ENCODE data around the gene TP53I11.
A peak's percentile ranks its signal among the peaks of the same experiment; 100 is the strongest.

Gene TP53I11

GRCh38 chr11:44972746-44973435, 22.2 kb upstream of the TP53I11 start:
- Mint-ChIP-seq H3K27me3 (no peaks in the 10 kb centered on the region), H3K4me3 (no peak overlapping the region), H3K9me3 (no peaks in the 10 kb centered on the region), H3K27ac (no peak overlapping the region), H3K36me3 (ENCODE audit: insufficient read depth) (peaks cover 6% of the 10 kb centered on the region), H3K4me1 (ENCODE audit: low read depth in 2 of 2) (peaks cover 11 to 17% of the 10 kb centered on the region in 2 donors)
- ATAC-seq (replicated peaks) (no peak), DNase-seq (no peak)

GRCh38 chr11:44971185-44971584, 20.5 kb upstream of the TP53I11 start:
- H3K4me3 Mint-ChIP-seq: no peak overlapping the region
- peaks cover 6% of the 10 kb centered on the region for H3K36me3 Mint-ChIP-seq (ENCODE audit: insufficient read depth)
- peaks cover 7 to 17% of the 10 kb centered on the region in 2 donors for H3K4me1 Mint-ChIP-seq (ENCODE audit: low read depth in 2 of 2)
- H3K9me3 Mint-ChIP-seq: no peaks in the 10 kb centered on the region
- H3K27me3 Mint-ChIP-seq: no peaks in the 10 kb centered on the region
- DNase-seq (no peak), ATAC-seq (replicated peaks) (no peak)
- no peak overlapping the region for H3K27ac Mint-ChIP-seq

GRCh38 chr11:44970293-44970692, 19.6 kb upstream of the TP53I11 start:
- ATAC-seq (replicated peaks) (no peak), DNase-seq (no peak)
- peaks cover 4% of the 10 kb centered on the region for H3K36me3 Mint-ChIP-seq (ENCODE audit: insufficient read depth)
- no peaks in the 10 kb centered on the region for H3K27me3 Mint-ChIP-seq
- no peak overlapping the region for H3K27ac Mint-ChIP-seq
- no peaks in the 10 kb centered on the region for H3K9me3 Mint-ChIP-seq
- peaks cover 4 to 13% of the 10 kb centered on the region in 2 donors for H3K4me1 Mint-ChIP-seq (ENCODE audit: low read depth in 2 of 2)
- H3K4me3 Mint-ChIP-seq: no peak overlapping the region

GRCh38 chr11:44969651-44970252, 19.1 kb upstream of the TP53I11 start:
- no peak overlapping the region for H3K27ac Mint-ChIP-seq
- H3K4me3 Mint-ChIP-seq: no peak overlapping the region
- peaks cover 3 to 7% of the 10 kb centered on the region in 2 donors for H3K4me1 Mint-ChIP-seq (ENCODE audit: low read depth in 2 of 2)
- H3K9me3 Mint-ChIP-seq: no peaks in the 10 kb centered on the region
- peaks cover 3% of the 10 kb centered on the region for H3K36me3 Mint-ChIP-seq (ENCODE audit: insufficient read depth)
- DNase-seq (no peak), ATAC-seq (replicated peaks) (no peak)
- H3K27me3 Mint-ChIP-seq: no peaks in the 10 kb centered on the region

- no peak for ATAC-seq (replicated peaks)
- Mint-ChIP-seq H3K9me3 (no peaks in the 10 kb centered on the region), H3K4me3 (no peak overlapping the region), H3K27ac (no peak overlapping the region), H3K4me1 (ENCODE audit: low read depth in 2 of 2) (no peaks in the 10 kb centered on the region), H3K36me3 (ENCODE audit: insufficient read depth) (peaks cover 3% of the 10 kb centered on the region), H3K27me3 (no peaks in the 10 kb centered on the region)
- DNase-seq: no peak
Measured at GRCh38 chr11:44968510-44968909, 17.8 kb upstream of the TP53I11 start.

- H3K9me3 Mint-ChIP-seq: no peaks in the 10 kb centered on the region
- peak overlapping the region in 1 of 2 donors; percentile 57 for H3K27ac Mint-ChIP-seq
- DNase-seq: no peak
- ATAC-seq (replicated peaks): no peak
- peaks cover 3% of the 10 kb centered on the region for H3K36me3 Mint-ChIP-seq (ENCODE audit: insufficient read depth)
- H3K27me3 Mint-ChIP-seq: no peaks in the 10 kb centered on the region
- no peaks in the 10 kb centered on the region for H3K4me1 Mint-ChIP-seq (ENCODE audit: low read depth in 2 of 2)
- H3K4me3 Mint-ChIP-seq: no peak overlapping the region
Measured at GRCh38 chr11:44967930-44968496, 17.3 kb upstream of the TP53I11 start.

GRCh38 chr11:44966694-44967093, 16.0 kb upstream of the TP53I11 start:
- no peaks in the 10 kb centered on the region for H3K36me3 Mint-ChIP-seq (ENCODE audit: insufficient read depth)
- DNase-seq (no peak), ATAC-seq (replicated peaks) (no peak)
- no peak overlapping the region for H3K4me3 Mint-ChIP-seq
- H3K4me1 Mint-ChIP-seq (ENCODE audit: low read depth in 2 of 2): no peaks in the 10 kb centered on the region
- H3K27me3 Mint-ChIP-seq: no peaks in the 10 kb centered on the region
- no peaks in the 10 kb centered on the region for H3K9me3 Mint-ChIP-seq
- no peak overlapping the region for H3K27ac Mint-ChIP-seq

- ATAC-seq (replicated peaks) (no peak), DNase-seq (no peak)
- H3K4me3 Mint-ChIP-seq: no peak overlapping the region
- no peaks in the 10 kb centered on the region for H3K36me3 Mint-ChIP-seq (ENCODE audit: insufficient read depth)
- no peaks in the 10 kb centered on the region for H3K4me1 Mint-ChIP-seq (ENCODE audit: low read depth in 2 of 2)
- H3K27ac Mint-ChIP-seq: no peak overlapping the region
- no peaks in the 10 kb centered on the region for H3K27me3 Mint-ChIP-seq
- H3K9me3 Mint-ChIP-seq: no peaks in the 10 kb centered on the region
Measured at GRCh38 chr11:44964526-44965209, 14.0 kb upstream of the TP53I11 start.

- no peaks in the 10 kb centered on the region for H3K27me3 Mint-ChIP-seq
- H3K9me3 Mint-ChIP-seq: no peaks in the 10 kb centered on the region
- no peak overlapping the region for H3K27ac Mint-ChIP-seq
- no peaks in the 10 kb centered on the region for H3K36me3 Mint-ChIP-seq (ENCODE audit: insufficient read depth)
- no peak for DNase-seq
- peaks cover 0 to under 1% of the 10 kb centered on the region in 2 donors for H3K4me1 Mint-ChIP-seq (ENCODE audit: low read depth in 2 of 2)
- no peak overlapping the region for H3K4me3 Mint-ChIP-seq
- ATAC-seq (replicated peaks): no peak
Measured at GRCh38 chr11:44963948-44964347, 13.3 kb upstream of the TP53I11 start.

- H3K27me3 Mint-ChIP-seq: no peaks in the 10 kb centered on the region
- H3K9me3 Mint-ChIP-seq: no peaks in the 10 kb centered on the region
- ATAC-seq (replicated peaks): no peak
- H3K36me3 Mint-ChIP-seq (ENCODE audit: insufficient read depth): no peaks in the 10 kb centered on the region
- H3K27ac Mint-ChIP-seq: peak overlapping the region in 1 of 2 donors; percentile 17
- H3K4me1 Mint-ChIP-seq (ENCODE audit: low read depth in 2 of 2): peaks cover 0 to 3% of the 10 kb centered on the region in 2 donors
- H3K4me3 Mint-ChIP-seq: no peak overlapping the region
- DNase-seq: no peak
Measured at GRCh38 chr11:44963136-44963535, 12.5 kb upstream of the TP53I11 start.

GRCh38 chr11:44962464-44962863, 11.8 kb upstream of the TP53I11 start:
- ATAC-seq (replicated peaks): no peak
- Mint-ChIP-seq H3K4me1 (ENCODE audit: low read depth in 2 of 2) (peaks cover 0 to 3% of the 10 kb centered on the region in 2 donors), H3K27me3 (no peaks in the 10 kb centered on the region), H3K4me3 (no peak overlapping the region), H3K36me3 (ENCODE audit: insufficient read depth) (no peaks in the 10 kb centered on the region), H3K9me3 (no peaks in the 10 kb centered on the region), H3K27ac (no peak overlapping the region)
- no peak for DNase-seq

GRCh38 chr11:44960200-44960845, 9.6 kb upstream of the TP53I11 start:
- no peak overlapping the region for H3K4me3 Mint-ChIP-seq
- H3K36me3 Mint-ChIP-seq (ENCODE audit: insufficient read depth): no peaks in the 10 kb centered on the region
- DNase-seq: no peak
- no peaks in the 10 kb centered on the region for H3K9me3 Mint-ChIP-seq
- ATAC-seq (replicated peaks): no peak
- no peaks in the 10 kb centered on the region for H3K27me3 Mint-ChIP-seq
- peaks cover 0 to 3% of the 10 kb centered on the region in 2 donors for H3K4me1 Mint-ChIP-seq (ENCODE audit: low read depth in 2 of 2)
- H3K27ac Mint-ChIP-seq: peak overlapping the region in 1 of 2 donors; percentile 35

- no peaks in the 10 kb centered on the region for H3K36me3 Mint-ChIP-seq (ENCODE audit: insufficient read depth)
- no peaks in the 10 kb centered on the region for H3K27me3 Mint-ChIP-seq
- ATAC-seq (replicated peaks) (no peak), DNase-seq (no peak)
- peak overlapping the region in 1 of 2 donors; percentile 68 for H3K27ac Mint-ChIP-seq
- H3K4me1 Mint-ChIP-seq (ENCODE audit: low read depth in 2 of 2): peaks cover 0 to 9% of the 10 kb centered on the region in 2 donors
- no peak overlapping the region for H3K4me3 Mint-ChIP-seq
- H3K9me3 Mint-ChIP-seq: no peaks in the 10 kb centered on the region
Measured at GRCh38 chr11:44959064-44959463, 8.4 kb upstream of the TP53I11 start.
